ENCODE measurements around the gene CD2BP2.

The CD2BP2 gene

GRCh38 chr16:30378236-30379157 lies 23.4 kb upstream of the CD2BP2 start:
- DNase-seq = peak; percentile 98

GRCh38 chr16:30377812-30378235 lies 22.7 kb upstream of the CD2BP2 start:
- peak; percentile 88 for DNase-seq

- no peak for DNase-seq
These were observed 22.1 kb upstream of the CD2BP2 start for GRCh38 chr16:30377050-30377811.

GRCh38 chr16:30376461-30376902 lies 21.4 kb upstream of the CD2BP2 start:
- no peak for DNase-seq

- no peak for DNase-seq
These were observed 20.8 kb upstream of the CD2BP2 start for GRCh38 chr16:30375864-30376263.

GRCh38 chr16:30374538-30374937 lies 19.4 kb upstream of the CD2BP2 start, which contains the start of gene MYL11:
Gene MYL11 (plus strand): TSS chr16:30374802. CDS start chr16:30374858, 56 bp downstream.
- no peak for DNase-seq

- DNase-seq = no peak
These were observed 17.6 kb upstream of the CD2BP2 start for GRCh38 chr16:30372725-30373124.

GRCh38 chr16:30372038-30372712 lies 17.1 kb upstream of the CD2BP2 start:
- DNase-seq = no peak

- no peak for DNase-seq
These were observed 16.2 kb upstream of the CD2BP2 start for GRCh38 chr16:30371248-30371816.

GRCh38 chr16:30370456-30371247 lies 15.5 kb upstream of the CD2BP2 start, which contains the start of gene TBC1D10B:
Gene TBC1D10B (minus strand): TSS chr16:30370494. CDS start chr16:30370183, 311 bp downstream.
- DNase-seq = peak; percentile 99

- peak; percentile 75 for DNase-seq
These were observed 14.9 kb upstream of the CD2BP2 start for GRCh38 chr16:30369938-30370455.

- DNase-seq = no peak
These were observed 14.2 kb upstream of the CD2BP2 start for GRCh38 chr16:30369091-30369937.

- no peak for DNase-seq
These were observed 13.6 kb upstream of the CD2BP2 start for GRCh38 chr16:30368792-30369090.

- no peak for DNase-seq
These were observed 13.1 kb upstream of the CD2BP2 start for GRCh38 chr16:30368122-30368791.

- DNase-seq = no peak
These were observed 12.4 kb upstream of the CD2BP2 start for GRCh38 chr16:30367349-30368009.

- DNase-seq = no peak
These were observed 11.4 kb upstream of the CD2BP2 start for GRCh38 chr16:30366511-30366910.

GRCh38 chr16:30365200-30365599 lies 10.1 kb upstream of the CD2BP2 start:
- DNase-seq = no peak

GRCh38 chr16:30361180-30361579 lies 6.1 kb upstream of the CD2BP2 start:
- no peak for DNase-seq

- DNase-seq = no peak
These were observed 4.7 kb upstream of the CD2BP2 start for GRCh38 chr16:30359871-30360170.
